Adrenal gland (tissue), 5 donors: ENCODE results near the gene CBY2.

ENCODE experiments used
- CTCF ChIP-seq, 6 experiments: fragments of 450-650 bp in 4 of 6; fragments of 200-600 bp in 2 of 6; sonication (generic) in 1 of 6; IDR thresholded peaks; 1 replicate in 5 of 6; 2 replicates in 1 of 6; pipeline versions ENCODE4 v1.5.1 to v1.8.0; 2016 to 2021; ENCODE audit warnings: antibody characterized with exemption in 6 of 6, mild to moderate bottlenecking in 2 of 6, moderate library complexity in 1 of 6
- POLR2A ChIP-seq, 2 donors: fragments of 450-650 bp; IDR thresholded peaks; one replicate each; pipeline ENCODE4 v1.6.1; 2017; ENCODE audit warnings: antibody characterized with exemption in 2 of 2, mild to moderate bottlenecking in 2 of 2, moderate library complexity in 1 of 2
- donor health status: DM: no; HTN: no; CAD: no.

DNA sequence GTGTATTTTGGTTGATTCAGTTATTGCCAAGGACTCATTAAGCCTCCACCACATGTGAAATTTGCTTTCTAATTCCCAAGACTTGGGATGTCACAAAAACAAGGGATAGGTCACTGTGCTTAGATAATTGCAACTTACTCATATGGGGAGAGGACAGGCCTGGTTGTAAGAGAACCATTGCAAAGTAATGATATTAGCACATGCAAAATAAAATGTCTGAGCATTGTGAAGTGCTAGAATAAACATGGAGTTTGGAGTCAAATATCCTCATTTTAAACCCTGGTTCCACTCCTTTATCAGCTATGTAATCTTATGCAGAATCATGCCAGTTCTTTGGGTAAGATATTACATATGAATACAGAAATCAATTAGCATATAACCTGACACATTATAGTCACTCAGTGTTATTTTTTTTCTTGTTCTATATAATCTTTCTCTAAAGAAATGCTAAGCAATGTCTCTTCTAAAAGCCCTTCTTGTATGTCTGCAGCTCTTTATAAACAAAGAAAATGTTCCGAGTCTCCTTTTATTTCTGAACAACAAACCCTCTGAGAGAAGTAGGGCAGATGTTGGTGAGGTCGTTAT lies 5.5 kb downstream of the CBY2 start:
- TF ChIP-seq CTCF (IDR thresholded peaks at IDR 0.05) (no peak), POLR2A (IDR thresholded peaks at IDR 0.05) (no peak)
